ENCODE data around the gene FBXL4.

The FBXL4 gene

DNA sequence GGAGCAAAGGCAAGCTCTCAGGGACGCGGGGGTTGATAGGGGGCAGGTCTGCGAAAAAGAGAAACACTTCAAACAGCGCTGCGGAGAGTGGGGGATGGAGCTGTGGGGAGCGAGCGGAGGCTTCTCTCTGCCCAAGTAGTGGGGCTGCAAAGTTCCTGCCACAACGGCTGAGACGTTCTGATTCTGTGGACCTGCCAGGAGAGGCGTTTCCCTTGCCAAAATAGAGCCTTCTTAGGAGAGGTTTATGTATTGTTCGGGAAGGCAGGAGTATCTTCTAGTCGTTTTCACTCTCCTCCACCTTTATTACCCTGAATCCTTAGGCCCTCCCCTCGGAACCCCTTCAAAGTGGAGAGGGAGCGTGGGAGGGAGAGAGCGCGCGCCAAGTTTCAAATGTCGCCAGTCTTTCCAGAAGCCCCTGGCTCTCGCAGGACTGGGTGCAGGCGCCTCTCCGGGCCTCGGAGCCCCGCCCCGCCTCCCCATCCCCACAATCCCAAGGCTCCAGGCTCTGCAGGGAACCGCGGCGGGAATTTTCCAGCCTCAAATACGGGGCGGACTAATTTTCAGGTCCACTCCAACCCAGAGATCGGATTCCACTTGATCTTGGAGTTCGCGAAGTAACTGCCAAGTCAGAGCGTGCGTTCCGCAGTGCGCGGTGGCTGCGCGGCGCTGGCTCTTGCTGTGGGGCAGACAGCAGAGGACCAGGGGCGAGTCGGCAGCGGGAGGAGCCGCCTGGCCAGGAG is 123.4 kb downstream of the FBXL4 start:
- DNase-seq, result no peak

DNA sequence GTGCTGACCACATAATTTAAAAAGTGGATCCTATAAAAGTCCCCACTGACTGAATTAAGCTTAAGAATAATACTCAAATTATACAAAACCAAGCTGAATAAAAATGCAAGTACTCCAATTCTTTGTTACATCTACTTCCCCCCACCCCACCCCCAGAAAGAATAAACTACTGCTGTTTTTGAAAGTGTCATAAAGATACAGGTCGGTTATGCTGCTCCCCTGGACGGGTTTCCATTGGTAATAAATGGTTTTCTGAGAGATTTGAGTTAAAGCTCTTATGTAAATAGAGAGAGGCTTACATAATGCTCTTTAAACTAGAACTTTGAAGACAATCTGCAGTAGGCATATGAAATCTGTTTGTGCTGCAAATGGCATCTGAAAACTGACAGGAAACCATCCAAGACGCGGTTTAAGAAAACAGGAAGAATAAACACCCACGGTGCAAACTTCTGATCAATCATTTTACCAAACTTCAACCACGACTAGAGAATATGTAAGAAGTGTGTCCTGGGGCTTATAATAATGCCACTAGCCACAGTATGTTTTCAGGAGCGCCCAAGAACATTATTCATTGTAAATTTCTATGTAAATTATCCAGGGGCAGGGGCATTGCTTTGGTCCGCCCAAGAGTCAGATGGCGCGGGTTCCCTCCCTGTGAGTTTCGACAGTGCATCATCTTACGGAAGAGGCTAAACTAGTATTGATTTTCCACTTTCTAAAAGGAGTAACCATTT is 124.2 kb downstream of the FBXL4 start:
- no peak for DNase-seq

DNA sequence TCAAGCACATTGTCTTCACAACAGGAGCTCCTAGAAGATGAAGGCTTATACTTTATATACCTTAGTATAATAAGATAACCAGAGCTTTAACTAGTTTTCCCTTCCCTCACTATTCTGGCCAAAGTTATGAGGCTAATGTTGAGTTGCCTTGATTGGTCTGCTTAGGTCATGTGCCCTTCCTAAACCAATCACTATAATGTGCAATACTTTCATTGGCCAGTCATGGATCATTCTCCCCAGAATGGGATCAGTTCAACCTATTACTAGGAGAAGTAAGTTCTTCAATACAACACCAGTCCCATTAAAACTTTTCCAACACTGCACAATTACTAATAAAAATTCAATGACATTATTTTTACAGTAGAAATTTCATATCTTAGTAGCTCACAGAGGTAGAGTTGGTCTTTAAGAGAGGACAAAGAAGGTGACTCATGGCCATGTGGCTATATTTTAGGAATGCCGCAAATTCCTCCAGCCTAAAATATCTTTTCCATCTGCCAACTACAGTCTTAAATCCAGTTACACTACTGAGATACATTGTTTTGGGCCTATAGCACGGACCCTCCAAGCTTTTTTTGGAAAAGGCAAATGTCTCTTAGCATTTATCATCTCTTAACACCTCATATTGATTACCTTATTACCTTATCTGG is 125.9 kb downstream of the FBXL4 start:
- no peak for DNase-seq

Data from AML-193 (cell line).